DND-41 (cell line): ENCODE data around the gene KLK14.

Source experiments
- ATAC-seq: fragments of 200-7000 bp; cut with Tn5 transposase; 3 replicates; pipeline ENCODE4 v1.9.1; 2021; ENCODE audit warnings: low read depth; ENCODE audit not compliant: insufficient read depth
- DNase-seq: peaks from one replicate; pipeline ENCODE4 v3.0.0-alpha.2; 2020
- H2AFZ ChIP-seq: 2 replicates; pipeline ENCODE4 v1.6.0; 2012; ENCODE audit warnings: low read depth, low read length
- H3K27ac ChIP-seq: 2 replicates; pipeline ENCODE4 v1.5.1; 2012; ENCODE audit warnings: low read length, inconsistent platforms
- H3K27me3 ChIP-seq: fragments of 200-600 bp; sonication (generic); 2 replicates; pipeline ENCODE4 v1.6.0; 2012; ENCODE audit warnings: low read length, mild to moderate bottlenecking, inconsistent platforms; ENCODE audit not compliant: insufficient read depth, poor library complexity
- H3K36me3 ChIP-seq: 2 replicates; pipeline ENCODE4 v1.5.1; 2012; ENCODE audit warnings: low read length, inconsistent platforms; ENCODE audit not compliant: insufficient read depth
- H3K4me1 ChIP-seq: 2 replicates; pipeline ENCODE4 v1.5.1; 2012; ENCODE audit warnings: mild to moderate bottlenecking, low read length; ENCODE audit not compliant: insufficient read depth
- H3K4me2 ChIP-seq: 2 replicates; pipeline ENCODE4 v1.6.0; 2012; ENCODE audit warnings: mild to moderate bottlenecking, moderate library complexity, low read length, inconsistent platforms; ENCODE audit not compliant: insufficient read depth
- H3K4me3 ChIP-seq, 2 experiments: fragments of 200-600 bp in 1 of 2; shearing (Covaris generic) in 1 of 2; 2 replicates each; pipeline ENCODE4 v1.5.1; 2012 to 2016; ENCODE audit warnings: inconsistent platforms in 2 of 2, low read length in 2 of 2, mild to moderate bottlenecking in 2 of 2, low read depth in 1 of 2, moderate library complexity in 1 of 2
- H3K79me2 ChIP-seq: 2 replicates; pipeline ENCODE4 v1.6.0; 2012; ENCODE audit warnings: low read length, inconsistent platforms; ENCODE audit not compliant: insufficient read depth
- H3K9ac ChIP-seq: 2 replicates; pipeline ENCODE4 v1.6.0; 2012; ENCODE audit warnings: low read depth, mild to moderate bottlenecking, inconsistent platforms, low read length, moderate library complexity
- H3K9me3 ChIP-seq: 2 replicates; pipeline ENCODE4 v1.5.1; 2012; ENCODE audit warnings: low read length, moderate library complexity, mild to moderate bottlenecking, inconsistent platforms; ENCODE audit not compliant: insufficient read depth, severe bottlenecking
- H4K20me1 ChIP-seq: 2 replicates; pipeline ENCODE4 v1.6.0; 2012; ENCODE audit warnings: low read length; ENCODE audit not compliant: insufficient read depth
- EZH2 ChIP-seq: IDR thresholded peaks from 3 replicates; pipeline ENCODE4 v1.6.1; 2012; ENCODE audit warnings: borderline replicate concordance, low read depth, mild to moderate bottlenecking, moderate library complexity, low read length, inconsistent platforms; ENCODE audit not compliant: severe bottlenecking
- TF ChIP-seq, protein P1 (sequence below): IDR thresholded peaks from 2 replicates; pipeline ENCODE4 v1.5.1; 2012; ENCODE audit warnings: borderline replicate concordance, low read length, moderate library complexity, mild to moderate bottlenecking; ENCODE audit not compliant: poor library complexity, severe bottlenecking; ENCODE audit errors: extremely low read depth

KLK14 gene

DNA sequence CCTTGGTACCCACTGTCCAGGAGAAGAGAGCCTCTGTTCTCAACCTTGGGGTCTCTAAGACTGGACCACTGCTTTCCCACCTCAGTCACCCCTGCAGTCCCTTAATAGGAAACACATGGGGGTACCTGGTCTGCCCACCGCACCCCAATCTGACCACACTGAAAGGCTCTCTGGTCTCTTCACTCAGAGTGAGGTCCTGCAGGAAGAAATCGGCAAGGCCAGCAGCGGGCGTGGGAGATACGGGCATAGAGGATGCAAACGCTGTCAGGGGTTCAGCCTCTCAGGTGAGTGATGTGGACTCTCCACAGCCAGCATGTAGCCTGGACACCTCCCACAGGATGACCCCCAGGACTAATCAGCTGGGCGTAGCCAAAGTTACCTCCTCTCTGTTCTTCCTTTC, 45.5 kb upstream of the KLK14 start:
- DNase-seq (no peak), ATAC-seq (no peak)
- Histone ChIP-seq H3K9ac (no peak overlapping the region), H3K27me3 (no peaks in the 10 kb centered on the region), H3K4me1 (no peaks in the 10 kb centered on the region), H3K4me3 (no peak overlapping the region), H3K36me3 (no peaks in the 10 kb centered on the region), H2AFZ (no peak overlapping the region), H3K9me3 (no peaks in the 10 kb centered on the region), H3K79me2 (no peaks in the 10 kb centered on the region), H4K20me1 (no peaks in the 10 kb centered on the region), H3K4me2 (no peak overlapping the region), H3K27ac (no peak overlapping the region)
- TF ChIP-seq, protein P1, sequence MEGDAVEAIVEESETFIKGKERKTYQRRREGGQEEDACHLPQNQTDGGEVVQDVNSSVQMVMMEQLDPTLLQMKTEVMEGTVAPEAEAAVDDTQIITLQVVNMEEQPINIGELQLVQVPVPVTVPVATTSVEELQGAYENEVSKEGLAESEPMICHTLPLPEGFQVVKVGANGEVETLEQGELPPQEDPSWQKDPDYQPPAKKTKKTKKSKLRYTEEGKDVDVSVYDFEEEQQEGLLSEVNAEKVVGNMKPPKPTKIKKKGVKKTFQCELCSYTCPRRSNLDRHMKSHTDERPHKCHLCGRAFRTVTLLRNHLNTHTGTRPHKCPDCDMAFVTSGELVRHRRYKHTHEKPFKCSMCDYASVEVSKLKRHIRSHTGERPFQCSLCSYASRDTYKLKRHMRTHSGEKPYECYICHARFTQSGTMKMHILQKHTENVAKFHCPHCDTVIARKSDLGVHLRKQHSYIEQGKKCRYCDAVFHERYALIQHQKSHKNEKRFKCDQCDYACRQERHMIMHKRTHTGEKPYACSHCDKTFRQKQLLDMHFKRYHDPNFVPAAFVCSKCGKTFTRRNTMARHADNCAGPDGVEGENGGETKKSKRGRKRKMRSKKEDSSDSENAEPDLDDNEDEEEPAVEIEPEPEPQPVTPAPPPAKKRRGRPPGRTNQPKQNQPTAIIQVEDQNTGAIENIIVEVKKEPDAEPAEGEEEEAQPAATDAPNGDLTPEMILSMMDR = no peak
- TF ChIP-seq EZH2 = no peak

DNA sequence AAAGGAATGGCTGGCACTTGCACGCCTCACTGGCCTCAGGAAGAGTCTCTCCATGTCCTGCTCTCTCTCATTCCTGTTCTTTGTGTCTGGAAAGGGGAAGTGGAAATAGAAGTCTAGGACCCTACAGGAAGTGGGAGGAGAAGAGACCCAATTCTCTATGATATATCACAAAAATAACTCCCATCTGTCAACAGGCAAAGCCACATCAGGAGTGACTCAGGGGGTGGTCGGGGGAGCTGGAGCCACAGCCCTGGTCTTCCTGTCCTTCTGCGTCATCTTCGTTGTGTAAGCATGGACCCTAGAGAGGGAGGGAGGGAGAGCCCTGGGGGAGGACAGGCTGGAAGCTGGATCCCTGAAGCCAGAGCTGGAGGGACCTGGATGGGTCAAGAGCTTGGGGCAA, 45.1 kb upstream of the KLK14 start:
- Histone ChIP-seq H3K4me2 (no peak overlapping the region), H3K27ac (no peak overlapping the region), H3K79me2 (no peaks in the 10 kb centered on the region), H3K4me3 (no peak overlapping the region), H3K9me3 (no peaks in the 10 kb centered on the region), H3K36me3 (no peaks in the 10 kb centered on the region), H2AFZ (no peak overlapping the region), H3K27me3 (no peaks in the 10 kb centered on the region), H3K9ac (no peak overlapping the region), H4K20me1 (no peaks in the 10 kb centered on the region), H3K4me1 (no peaks in the 10 kb centered on the region)
- no peak for ATAC-seq
- TF ChIP-seq EZH2 = no peak
- TF ChIP-seq, protein P1 = no peak
- no peak for DNase-seq

DNA sequence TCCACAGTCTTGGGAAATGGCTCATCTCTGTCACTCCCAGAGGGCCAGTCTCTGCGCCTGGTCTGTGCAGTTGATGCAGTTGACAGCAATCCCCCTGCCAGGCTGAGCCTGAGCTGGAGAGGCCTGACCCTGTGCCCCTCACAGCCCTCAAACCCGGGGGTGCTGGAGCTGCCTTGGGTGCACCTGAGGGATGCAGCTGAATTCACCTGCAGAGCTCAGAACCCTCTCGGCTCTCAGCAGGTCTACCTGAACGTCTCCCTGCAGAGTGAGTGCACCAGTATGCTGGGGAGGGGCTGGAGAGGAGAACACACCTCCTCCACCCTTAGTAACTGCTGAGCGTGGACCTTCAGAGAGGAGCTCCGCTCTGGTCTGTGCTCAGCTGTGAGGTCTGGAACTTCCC, 44.3 kb upstream of the KLK14 start:
- no peak overlapping the region for H3K27ac ChIP-seq
- no peaks in the 10 kb centered on the region for H3K27me3 ChIP-seq
- H3K36me3 ChIP-seq = no peaks in the 10 kb centered on the region
- H4K20me1 ChIP-seq = no peaks in the 10 kb centered on the region
- DNase-seq = no peak
- H3K9ac ChIP-seq = no peak overlapping the region
- no peak for ATAC-seq
- no peaks in the 10 kb centered on the region for H3K79me2 ChIP-seq
- H2AFZ ChIP-seq = no peak overlapping the region
- H3K4me3 ChIP-seq = no peak overlapping the region
- TF ChIP-seq, protein P1 = no peak
- no peak for TF ChIP-seq EZH2
- H3K4me1 ChIP-seq = no peaks in the 10 kb centered on the region
- H3K9me3 ChIP-seq = no peaks in the 10 kb centered on the region
- H3K4me2 ChIP-seq = no peak overlapping the region
